Activated naive CD4-positive, alpha-beta T cell treated with anti-CD3 and anti-CD28 coated beads, Interleukin-2, amount 50 U/mL, for 24 hours (primary cell): ENCODE data around the gene GMCL1.
"Not testable (repeated sequence)": the region's sequence is repeated elsewhere in the genome, so short reads cannot be mapped to it uniquely, and the experiment has no call there.

Experiments
- H3K27ac Mint-ChIP-seq: one replicate; pipeline ENCODE4 v1.8.0; 2021; ENCODE audit warnings: mild to moderate bottlenecking, mixed read lengths
- H3K27me3 Mint-ChIP-seq: one replicate; pipeline ENCODE4 v1.8.0; 2021; ENCODE audit warnings: mixed read lengths
- H3K36me3 Mint-ChIP-seq: one replicate; pipeline ENCODE4 v1.8.0; 2021; ENCODE audit warnings: mixed read lengths
- H3K4me1 Mint-ChIP-seq: one replicate; pipeline ENCODE4 v1.8.0; 2021; ENCODE audit warnings: mixed read lengths
- H3K4me3 Mint-ChIP-seq: one replicate; pipeline ENCODE4 v1.8.0; 2021; ENCODE audit warnings: mild to moderate bottlenecking, mixed read lengths
- H3K9me3 Mint-ChIP-seq: one replicate; pipeline ENCODE4 v1.8.0; 2021; ENCODE audit warnings: mixed read lengths

Gene GMCL1

DNA sequence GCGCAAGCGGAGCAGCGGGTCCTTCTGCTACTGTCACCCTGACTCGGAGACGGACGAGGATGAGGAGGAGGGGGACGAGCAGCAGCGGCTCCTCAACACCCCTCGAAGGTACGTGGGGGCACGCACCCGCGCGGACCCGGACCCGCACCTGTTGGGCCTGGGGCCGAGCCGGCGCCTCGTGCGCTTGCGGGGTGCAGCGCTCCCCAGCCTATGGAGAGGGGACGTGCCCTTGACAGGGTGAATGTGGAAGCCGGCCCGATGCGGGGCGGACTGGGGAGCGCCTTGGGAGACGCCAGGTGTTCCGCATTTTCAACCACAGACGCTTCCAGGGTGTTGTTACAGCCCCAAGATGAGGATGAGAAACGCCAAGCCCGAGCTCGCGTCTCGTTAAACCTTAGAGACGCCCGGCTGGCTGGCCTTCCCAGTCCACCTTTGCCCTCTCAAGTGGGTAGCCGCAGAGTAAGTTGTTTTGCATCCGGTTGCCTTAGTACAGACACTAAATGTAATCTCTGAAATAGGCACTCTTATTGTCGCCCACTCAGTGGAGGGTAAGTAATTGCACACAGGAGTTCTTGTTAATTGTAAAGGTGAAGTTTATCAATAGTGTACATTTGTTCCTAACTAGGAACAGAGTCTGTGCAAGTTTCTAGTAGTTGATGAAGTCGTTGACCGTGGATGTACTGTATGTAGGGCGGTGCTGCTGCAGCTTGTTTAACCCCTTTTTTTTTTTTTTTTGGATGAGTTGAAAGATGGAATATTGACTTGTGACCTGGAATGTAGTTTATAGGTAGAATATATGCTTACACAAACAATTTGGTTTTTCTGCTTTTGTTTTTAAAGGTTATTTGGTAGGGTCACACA, 815 bp downstream of the GMCL1 start:
- peak overlapping the region; percentile 92 for H3K4me3 Mint-ChIP-seq
- peak overlapping the region; percentile 36 for H3K27ac Mint-ChIP-seq
- H3K4me1 Mint-ChIP-seq = peaks cover 60% of the 10 kb centered on the region
- no peaks in the 10 kb centered on the region for H3K27me3 Mint-ChIP-seq
- no peaks in the 10 kb centered on the region for H3K9me3 Mint-ChIP-seq
- H3K36me3 Mint-ChIP-seq = peaks cover 6% of the 10 kb centered on the region

DNA sequence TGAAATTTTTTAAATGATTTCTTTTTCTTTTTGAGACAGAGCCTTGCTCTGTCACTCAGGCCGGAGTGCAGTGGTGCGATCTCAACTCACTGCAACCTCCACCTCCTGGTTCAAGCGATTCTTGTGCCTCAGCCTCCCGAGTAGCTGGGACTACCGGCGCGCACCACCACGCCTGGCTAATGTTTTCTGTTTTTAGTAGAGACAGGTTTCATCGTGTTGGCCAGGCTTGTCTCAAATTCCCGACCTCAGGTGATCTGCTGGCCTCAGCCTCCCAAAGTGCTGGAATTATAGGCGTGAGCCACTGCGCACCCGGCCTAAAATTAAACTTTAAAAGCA, 1.4 kb downstream of the GMCL1 start:
- not testable (repeated sequence) for H3K9me3 Mint-ChIP-seq, H3K27ac Mint-ChIP-seq, H3K27me3 Mint-ChIP-seq, H3K36me3 Mint-ChIP-seq
- Mint-ChIP-seq H3K4me1 (peaks cover 66% of the 10 kb centered on the region), H3K4me3 (peak overlapping the region; percentile 92)

- Mint-ChIP-seq H3K4me3 (peak overlapping the region; percentile 68), H3K27ac (no peak overlapping the region), H3K27me3 (no peaks in the 10 kb centered on the region)
These were observed 2.0 kb downstream of the GMCL1 start for GRCh38 chr2:69831354-69831905.

GRCh38 chr2:69833752-69834151, 4.3 kb downstream of the GMCL1 start:
- no peaks in the 10 kb centered on the region for H3K9me3 Mint-ChIP-seq
- H3K4me1 Mint-ChIP-seq = peaks cover 63% of the 10 kb centered on the region
- H3K4me3 Mint-ChIP-seq = no peak overlapping the region
- H3K27me3 Mint-ChIP-seq = no peaks in the 10 kb centered on the region
- H3K36me3 Mint-ChIP-seq = peaks cover 10% of the 10 kb centered on the region
- peak overlapping the region; percentile 62 for H3K27ac Mint-ChIP-seq

More at GRCh38 chr2:69831354-69831905, 2.0 kb downstream of the GMCL1 start:
- peaks cover 72% of the 10 kb centered on the region for H3K4me1 Mint-ChIP-seq
- no peaks in the 10 kb centered on the region for H3K9me3 Mint-ChIP-seq
- H3K36me3 Mint-ChIP-seq = peaks cover 6% of the 10 kb centered on the region

GRCh38 chr2:69835666-69836065, 6.2 kb downstream of the GMCL1 start:
- H3K4me3 Mint-ChIP-seq = no peak overlapping the region
- no peaks in the 10 kb centered on the region for H3K27me3 Mint-ChIP-seq
- peaks cover 57% of the 10 kb centered on the region for H3K4me1 Mint-ChIP-seq
- no peak overlapping the region for H3K27ac Mint-ChIP-seq
- peaks cover 9% of the 10 kb centered on the region for H3K36me3 Mint-ChIP-seq
- no peaks in the 10 kb centered on the region for H3K9me3 Mint-ChIP-seq

DNA sequence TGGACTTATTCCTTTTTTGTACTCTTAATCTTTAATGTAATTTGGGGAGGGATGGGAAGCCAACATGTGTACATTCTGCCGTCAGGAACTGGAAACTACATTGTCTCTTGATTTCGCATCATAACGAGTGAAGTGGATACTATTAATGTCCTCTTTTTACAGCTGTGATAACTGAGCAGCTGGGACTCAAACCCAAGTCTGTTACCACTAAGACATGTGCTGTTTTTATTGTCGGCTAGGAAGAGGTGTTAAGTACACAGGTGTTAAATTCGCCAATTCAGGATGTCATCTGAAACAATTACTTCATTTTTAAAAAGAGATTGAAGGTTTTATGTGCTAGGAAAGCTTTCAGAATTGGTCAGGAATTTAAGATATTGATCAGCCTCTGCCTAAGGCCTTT, 6.9 kb downstream of the GMCL1 start:
- Mint-ChIP-seq H3K4me1 (peaks cover 52% of the 10 kb centered on the region), H3K9me3 (no peaks in the 10 kb centered on the region), H3K4me3 (no peak overlapping the region), H3K27ac (no peak overlapping the region), H3K27me3 (no peaks in the 10 kb centered on the region), H3K36me3 (peaks cover 9% of the 10 kb centered on the region)

DNA sequence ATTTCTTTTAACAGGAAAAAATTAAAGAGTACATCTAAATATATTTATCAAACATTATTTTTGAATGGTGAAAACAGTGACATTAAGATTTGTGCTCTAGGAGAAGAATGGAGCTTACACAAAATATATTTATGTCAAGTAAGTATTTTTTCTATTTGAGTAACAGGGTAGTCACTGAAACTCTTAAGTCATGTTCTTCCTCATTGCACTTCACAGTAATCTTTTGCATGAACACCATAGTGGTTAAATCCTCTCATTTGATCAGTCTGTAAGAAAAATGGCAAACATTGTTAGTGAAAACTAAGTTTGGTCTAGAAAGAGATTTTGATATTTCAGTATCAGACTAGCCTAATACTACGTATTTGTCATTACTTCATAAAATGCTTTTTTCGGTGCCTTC, 8.1 kb downstream of the GMCL1 start:
- Mint-ChIP-seq H3K4me3 (no peak overlapping the region), H3K4me1 (peaks cover 45% of the 10 kb centered on the region), H3K27ac (no peak overlapping the region), H3K36me3 (peaks cover 9% of the 10 kb centered on the region), H3K27me3 (no peaks in the 10 kb centered on the region), H3K9me3 (no peaks in the 10 kb centered on the region)

- no peaks in the 10 kb centered on the region for H3K27me3 Mint-ChIP-seq
- H3K4me3 Mint-ChIP-seq = no peak overlapping the region
- peaks cover 20% of the 10 kb centered on the region for H3K36me3 Mint-ChIP-seq
- H3K9me3 Mint-ChIP-seq = no peaks in the 10 kb centered on the region
- H3K4me1 Mint-ChIP-seq = peaks cover 3% of the 10 kb centered on the region
- H3K27ac Mint-ChIP-seq = no peak overlapping the region
These were observed 14.5 kb downstream of the GMCL1 start for GRCh38 chr2:69843993-69844392.

GRCh38 chr2:69844560-69844959, 15.1 kb downstream of the GMCL1 start:
- peaks cover 18% of the 10 kb centered on the region for H3K36me3 Mint-ChIP-seq
- H3K27ac Mint-ChIP-seq = no peak overlapping the region
- peaks cover 3% of the 10 kb centered on the region for H3K4me1 Mint-ChIP-seq
- no peak overlapping the region for H3K4me3 Mint-ChIP-seq
- H3K27me3 Mint-ChIP-seq = no peaks in the 10 kb centered on the region
- no peaks in the 10 kb centered on the region for H3K9me3 Mint-ChIP-seq

- Mint-ChIP-seq H3K36me3 (peaks cover 20% of the 10 kb centered on the region), H3K27me3 (no peaks in the 10 kb centered on the region)
These were observed 17.0 kb downstream of the GMCL1 start for GRCh38 chr2:69846182-69847067.

DNA sequence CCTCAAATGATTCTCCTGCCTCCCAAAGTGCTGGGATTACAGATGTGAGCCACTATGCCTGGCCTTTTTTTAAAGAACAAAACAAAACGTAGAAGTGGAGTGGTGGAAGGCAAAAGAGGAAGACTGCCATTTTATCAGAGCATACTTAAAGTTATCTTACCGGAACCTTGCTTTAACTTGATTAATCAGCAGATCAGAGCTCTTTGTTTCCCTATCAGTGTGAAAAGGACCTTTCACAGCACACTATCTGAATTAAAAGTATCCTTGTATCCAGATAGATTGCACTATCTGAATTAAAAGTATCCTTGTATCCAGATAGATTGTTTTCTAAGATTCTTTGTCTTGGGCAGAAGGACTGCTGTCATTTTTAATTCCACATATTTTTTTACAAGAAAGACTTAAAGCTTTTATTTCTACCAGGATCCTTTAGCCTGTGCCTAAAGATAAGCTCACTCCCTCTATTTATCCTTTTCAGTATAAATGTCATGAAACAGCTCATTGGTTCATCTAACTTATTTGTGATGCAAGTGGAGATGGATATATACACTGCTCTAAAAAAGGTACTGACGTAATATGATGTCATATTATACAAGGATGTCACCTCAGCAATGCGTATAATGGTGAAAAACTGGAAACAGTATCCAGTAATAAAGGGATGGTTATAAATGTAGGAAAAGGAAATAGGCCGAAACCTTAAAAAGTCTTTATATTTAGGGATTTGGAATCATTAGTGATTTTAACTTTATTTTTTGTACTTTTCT, 17.8 kb downstream of the GMCL1 start:
- Mint-ChIP-seq H3K9me3 (no peaks in the 10 kb centered on the region), H3K36me3 (peaks cover 23% of the 10 kb centered on the region), H3K27ac (no peak overlapping the region), H3K4me3 (no peak overlapping the region), H3K27me3 (no peaks in the 10 kb centered on the region), H3K4me1 (no peaks in the 10 kb centered on the region)

More at GRCh38 chr2:69846182-69847067, 17.0 kb downstream of the GMCL1 start:
- Mint-ChIP-seq H3K9me3 (no peaks in the 10 kb centered on the region), H3K27ac (no peak overlapping the region), H3K4me1 (peaks cover 3% of the 10 kb centered on the region), H3K4me3 (no peak overlapping the region)

GRCh38 chr2:69848186-69848790, 18.8 kb downstream of the GMCL1 start:
- no peaks in the 10 kb centered on the region for H3K4me1 Mint-ChIP-seq
- H3K4me3 Mint-ChIP-seq = no peak overlapping the region
- no peak overlapping the region for H3K27ac Mint-ChIP-seq
- H3K36me3 Mint-ChIP-seq = peaks cover 23% of the 10 kb centered on the region
- H3K27me3 Mint-ChIP-seq = no peaks in the 10 kb centered on the region
- H3K9me3 Mint-ChIP-seq = no peaks in the 10 kb centered on the region

DNA sequence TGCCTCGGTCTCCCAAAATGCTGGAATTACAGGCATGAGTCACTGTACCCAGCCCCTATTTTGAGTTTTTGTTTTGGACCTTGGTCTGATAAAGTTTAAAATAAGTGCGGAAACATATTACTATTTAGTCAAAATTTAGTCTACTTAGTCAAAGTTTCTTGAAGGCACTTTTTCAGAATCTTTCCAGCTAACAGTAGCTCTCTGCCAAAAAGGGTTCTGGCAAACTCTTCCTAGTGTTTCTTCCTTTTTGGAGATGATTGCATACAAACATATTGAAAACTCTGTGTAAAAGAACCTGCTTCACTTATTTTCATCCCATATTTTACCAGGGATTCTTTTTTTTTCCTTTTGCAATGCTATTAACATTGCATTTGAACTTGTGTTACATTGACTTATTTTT, 28.8 kb downstream of the GMCL1 start:
- H3K27me3 Mint-ChIP-seq = no peaks in the 10 kb centered on the region
- no peak overlapping the region for H3K4me3 Mint-ChIP-seq
- H3K27ac Mint-ChIP-seq = no peak overlapping the region
- H3K4me1 Mint-ChIP-seq = no peaks in the 10 kb centered on the region
- H3K9me3 Mint-ChIP-seq = no peaks in the 10 kb centered on the region
- H3K36me3 Mint-ChIP-seq = peaks cover 4% of the 10 kb centered on the region

DNA sequence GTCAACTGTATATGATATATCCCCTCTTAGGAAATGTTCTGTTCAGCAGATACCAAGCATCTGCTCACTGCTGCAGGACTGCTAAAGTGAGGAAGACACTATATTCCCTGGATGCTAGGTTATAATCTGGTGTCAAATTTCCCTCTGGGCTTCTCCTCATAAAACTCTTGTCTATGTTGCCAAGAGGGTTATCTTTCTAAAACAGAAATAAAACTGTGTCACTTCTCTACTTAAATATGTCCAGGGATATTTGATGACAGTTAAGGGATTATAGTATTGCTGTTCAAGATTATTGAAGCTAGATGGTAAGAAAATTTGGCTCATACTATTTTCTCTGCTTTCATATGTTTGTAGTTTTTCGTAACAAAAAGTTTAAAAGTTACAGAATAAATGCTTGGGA, 33.8 kb downstream of the GMCL1 start:
- H3K36me3 Mint-ChIP-seq = peaks cover 7% of the 10 kb centered on the region
- no peak overlapping the region for H3K27ac Mint-ChIP-seq
- no peaks in the 10 kb centered on the region for H3K4me1 Mint-ChIP-seq
- no peaks in the 10 kb centered on the region for H3K27me3 Mint-ChIP-seq
- H3K4me3 Mint-ChIP-seq = no peak overlapping the region
- H3K9me3 Mint-ChIP-seq = no peaks in the 10 kb centered on the region

GRCh38 chr2:69888451-69888850, 59.0 kb downstream of the GMCL1 start:
- no peaks in the 10 kb centered on the region for H3K27me3 Mint-ChIP-seq
- H3K27ac Mint-ChIP-seq = no peak overlapping the region
- peaks cover 7% of the 10 kb centered on the region for H3K4me1 Mint-ChIP-seq
- H3K9me3 Mint-ChIP-seq = no peaks in the 10 kb centered on the region
- H3K4me3 Mint-ChIP-seq = no peak overlapping the region
- H3K36me3 Mint-ChIP-seq = no peaks in the 10 kb centered on the region
